Neural cell (in vitro differentiated cells): ENCODE data around the gene DRD1. TPM values are rescaled to one million over a fixed set of nuclear protein-coding genes. Genes with fewer than 3 reads are reported as not detected.

Experiments used
- H2AFZ ChIP-seq: fragments of 200-600, 300-800 bp; sonication (generic), shearing (Covaris generic); 2 replicates; pipeline ENCODE4 v1.6.0; 2014; ENCODE audit warnings: low read depth, mild to moderate bottlenecking, antibody characterized with exemption, low read length, moderate library complexity
- H3F3A ChIP-seq: fragments of 200-600 bp; shearing (Covaris generic); 2 replicates; pipeline ENCODE4 v1.6.1; 2016; ENCODE audit warnings: mild to moderate bottlenecking, moderate library complexity, mixed read lengths, antibody characterized with exemption, low read length; ENCODE audit not compliant: insufficient read depth, poor library complexity, severe bottlenecking
- H3K27ac ChIP-seq: fragments of 200-600, 300-800 bp; sonication (generic), shearing (Covaris generic); 2 replicates; pipeline ENCODE4 v1.5.1; 2014; ENCODE audit warnings: mild to moderate bottlenecking, low read length, moderate library complexity
- H3K27me3 ChIP-seq: fragments of 300-800, 200-600 bp; sonication (generic), shearing (Covaris generic); 2 replicates; pipeline ENCODE4 v1.6.0; 2014; ENCODE audit warnings: mild to moderate bottlenecking, low read depth, low read length, moderate library complexity; ENCODE audit not compliant: insufficient read depth
- H3K36me3 ChIP-seq: fragments of 300-800, 200-600 bp; sonication (generic), shearing (Covaris generic); 2 replicates; pipeline ENCODE4 v1.5.1; 2014; ENCODE audit warnings: mild to moderate bottlenecking, antibody characterized with exemption, low read length, moderate library complexity; ENCODE audit not compliant: insufficient read depth
- H3K4me2 ChIP-seq: fragments of 300-800, 200-600 bp; sonication (generic), shearing (Covaris generic); 2 replicates; pipeline ENCODE4 v1.6.0; 2014; ENCODE audit warnings: mild to moderate bottlenecking, low read length
- H3K4me3 ChIP-seq: fragments of 300-800, 200-600 bp; sonication (generic), shearing (Covaris generic); 2 replicates; pipeline ENCODE4 v1.5.1; 2014; ENCODE audit warnings: mild to moderate bottlenecking, low read length, moderate library complexity
- H3K79me2 ChIP-seq: fragments of 200-600 bp; shearing (Covaris generic); replicated peaks from 2 replicates; pipeline ENCODE4 v1.6.0; 2014; ENCODE audit warnings: mild to moderate bottlenecking, low read length, moderate library complexity; ENCODE audit not compliant: insufficient read depth
- H3K9ac ChIP-seq: fragments of 300-800, 200-600 bp; sonication (generic), shearing (Covaris generic); 2 replicates; pipeline ENCODE4 v1.6.1; 2016; ENCODE audit warnings: mild to moderate bottlenecking, low read length, mixed read lengths
- H3K9me2 ChIP-seq: fragments of 200-600 bp; shearing (Covaris generic); 2 replicates; pipeline ENCODE4 v1.6.1; 2016; ENCODE audit warnings: mild to moderate bottlenecking, low read length, mixed read lengths; ENCODE audit not compliant: insufficient read depth
- H3K9me3 ChIP-seq: fragments of 200-600, 300-800 bp; sonication (generic), shearing (Covaris generic); 2 replicates; pipeline ENCODE4 v1.6.1; 2016; ENCODE audit warnings: mild to moderate bottlenecking, mixed run types, low read length, moderate library complexity, mixed read lengths
- H4K20me1 ChIP-seq: fragments of 200-600 bp; shearing (Covaris generic); 2 replicates; pipeline ENCODE4 v1.6.1; 2016; ENCODE audit warnings: mild to moderate bottlenecking, mixed run types; ENCODE audit not compliant: insufficient read depth
- CTCF ChIP-seq: fragments of 450-650 bp; IDR thresholded peaks from 2 replicates; pipeline ENCODE4 v1.5.1; 2014; ENCODE audit warnings: antibody characterized with exemption, mild to moderate bottlenecking, moderate library complexity; ENCODE audit not compliant: poor library complexity, severe bottlenecking
- EP300 ChIP-seq: fragments of 450-650 bp; conservative IDR thresholded peaks from 2 replicates; pipeline ENCODE4 v1.6.1; 2014; ENCODE audit warnings: antibody characterized with exemption, mild to moderate bottlenecking, moderate library complexity; ENCODE audit not compliant: poor library complexity, severe bottlenecking
- EZH2 ChIP-seq: fragments of 200-600, 300-800 bp; shearing (Covaris generic), sonication (generic); IDR thresholded peaks from 2 replicates; pipeline ENCODE4 v1.6.1; 2014; ENCODE audit warnings: antibody characterized with exemption, low read length, borderline replicate concordance, mild to moderate bottlenecking; ENCODE audit not compliant: insufficient read depth, poor library complexity, severe bottlenecking
- MXI1 ChIP-seq: fragments of 450-650 bp; conservative IDR thresholded peaks from 2 replicates; pipeline ENCODE4 v1.6.1; 2014; ENCODE audit warnings: antibody characterized with exemption, mild to moderate bottlenecking; ENCODE audit not compliant: poor library complexity, severe bottlenecking
- POLR2AphosphoS5 ChIP-seq: IDR thresholded peaks from 2 replicates; pipeline ENCODE4 v1.6.1; 2012
- RAD21 ChIP-seq: fragments of 450-650 bp; conservative IDR thresholded peaks from 2 replicates; pipeline ENCODE4 v1.6.1; 2014; ENCODE audit warnings: antibody characterized with exemption, mild to moderate bottlenecking, moderate library complexity
- REST ChIP-seq: IDR thresholded peaks from 2 replicates; pipeline ENCODE4 v1.6.1; 2012; ENCODE audit warnings: borderline replicate concordance
- SMC3 ChIP-seq: fragments of 450-650 bp; conservative IDR thresholded peaks from 2 replicates; pipeline ENCODE4 v1.6.1; 2014; ENCODE audit warnings: antibody characterized with exemption, mild to moderate bottlenecking, moderate library complexity; ENCODE audit not compliant: poor library complexity
- TAF1 ChIP-seq: IDR thresholded peaks from 2 replicates; pipeline ENCODE4 v1.6.1; 2012; ENCODE audit warnings: low read depth
- polyA plus RNA-seq: library from polyadenylated mRNA; depleted of rRNA; stranded (reverse); fragments of >200 nt; gene quantifications from 2 replicates; pipeline ENCODE4 v1.2.3, GENCODE V29; 2014

Gene DRD1
- polyA plus RNA-seq, 1 donor from 2014 or later = 0.33 TPM

- Histone ChIP-seq H4K20me1 (no peaks in the 10 kb centered on the region), H3F3A (no peaks in the 10 kb centered on the region), H3K79me2 (no peaks in the 10 kb centered on the region), H3K4me2 (no peak overlapping the region), H3K9ac (no peak overlapping the region), H3K4me3 (no peak overlapping the region), H3K27me3 (no peaks in the 10 kb centered on the region), H3K36me3 (no peaks in the 10 kb centered on the region), H3K9me2 (no peaks in the 10 kb centered on the region), H3K9me3 (no peaks in the 10 kb centered on the region), H3K27ac (no peak overlapping the region), H2AFZ (no peak overlapping the region)
- TF ChIP-seq TAF1 = no peak
- TF ChIP-seq MXI1 = no peak
- no peak for TF ChIP-seq CTCF
- TF ChIP-seq EZH2 = no peak
- TF ChIP-seq RAD21 = no peak
- no peak for TF ChIP-seq SMC3
- TF ChIP-seq REST = no peak
- no peak for TF ChIP-seq EP300
- TF ChIP-seq POLR2AphosphoS5 = no peak
Observed at GRCh38 chr5:175394601-175395000, 49.4 kb downstream of the DRD1 start.

- H3K9me2 ChIP-seq = no peaks in the 10 kb centered on the region
- H3K79me2 ChIP-seq = no peaks in the 10 kb centered on the region
- no peak overlapping the region for H3K9ac ChIP-seq
- H3K27ac ChIP-seq = no peak overlapping the region
- H3K9me3 ChIP-seq = no peaks in the 10 kb centered on the region
- no peaks in the 10 kb centered on the region for H3K36me3 ChIP-seq
- no peak overlapping the region for H2AFZ ChIP-seq
- no peaks in the 10 kb centered on the region for H3F3A ChIP-seq
- TF ChIP-seq RAD21 (no peak), EZH2 (no peak), REST (no peak), CTCF (no peak), EP300 (no peak), SMC3 (no peak)
- no peak overlapping the region for H3K4me3 ChIP-seq
- H3K4me2 ChIP-seq = no peak overlapping the region
- no peaks in the 10 kb centered on the region for H3K27me3 ChIP-seq
- no peaks in the 10 kb centered on the region for H4K20me1 ChIP-seq
Observed at GRCh38 chr5:175393897-175394296, 50.1 kb downstream of the DRD1 start.
